BE2C (cell line): ENCODE results near the gene RALY.

Source experiments
- DNase-seq: peaks from one replicate; pipeline ENCODE4 v3.0.0-alpha.2; 2020
- H3K27me3 ChIP-seq: fragments of 250-450 bp; sonication (Bioruptor Pico); 2 replicates; pipeline ENCODE4 v1.5.1; 2020; ENCODE audit warnings: mild to moderate bottlenecking
- H3K36me3 ChIP-seq: fragments of 250-450 bp; sonication (Bioruptor Pico); 2 replicates; pipeline ENCODE4 v1.5.1; 2020; ENCODE audit warnings: mild to moderate bottlenecking
- H3K4me1 ChIP-seq: fragments of 250-450 bp; sonication (Bioruptor Pico); 2 replicates; pipeline ENCODE4 v1.5.1; 2020
- H3K4me3 ChIP-seq: 2 replicates; pipeline ENCODE4 v1.5.1; 2011; ENCODE audit warnings: low read depth, low read length
- H3K9me3 ChIP-seq: fragments of 250-450 bp; sonication (Bioruptor Pico); 2 replicates; pipeline ENCODE4 v1.5.1; 2020
- TF ChIP-seq, protein P1 (sequence below): IDR thresholded peaks from 2 replicates; pipeline ENCODE4 v1.5.1; 2012; ENCODE audit warnings: mild to moderate bottlenecking, low read depth, low read length

RALY gene

DNA sequence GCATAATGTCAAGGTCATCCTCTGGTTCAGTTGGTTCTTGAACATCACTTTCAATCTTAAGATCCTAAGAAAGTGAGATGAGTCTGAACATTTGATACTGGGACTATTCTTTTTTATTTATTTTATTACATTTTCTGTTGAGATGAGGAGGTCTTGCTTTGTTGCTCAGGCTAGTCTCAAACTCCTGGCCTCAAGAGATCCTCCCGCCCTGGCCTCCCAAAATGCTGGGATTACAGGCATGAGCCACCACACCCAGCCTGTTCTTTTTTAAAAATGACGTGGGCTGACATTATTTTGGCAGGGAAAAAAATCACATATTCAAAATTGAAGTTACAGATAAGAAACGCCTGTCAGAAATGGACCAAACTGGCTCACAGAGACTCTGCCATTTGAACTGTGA, 104.9 kb downstream of the RALY start:
- Histone ChIP-seq H3K4me3 (no peak overlapping the region), H3K9me3 (no peaks in the 10 kb centered on the region), H3K4me1 (no peaks in the 10 kb centered on the region; the same call in 1 of the 2 replicates), H3K36me3 (peaks cover 99% of the 10 kb centered on the region), H3K27me3 (no peaks in the 10 kb centered on the region)
- TF ChIP-seq, protein P1, sequence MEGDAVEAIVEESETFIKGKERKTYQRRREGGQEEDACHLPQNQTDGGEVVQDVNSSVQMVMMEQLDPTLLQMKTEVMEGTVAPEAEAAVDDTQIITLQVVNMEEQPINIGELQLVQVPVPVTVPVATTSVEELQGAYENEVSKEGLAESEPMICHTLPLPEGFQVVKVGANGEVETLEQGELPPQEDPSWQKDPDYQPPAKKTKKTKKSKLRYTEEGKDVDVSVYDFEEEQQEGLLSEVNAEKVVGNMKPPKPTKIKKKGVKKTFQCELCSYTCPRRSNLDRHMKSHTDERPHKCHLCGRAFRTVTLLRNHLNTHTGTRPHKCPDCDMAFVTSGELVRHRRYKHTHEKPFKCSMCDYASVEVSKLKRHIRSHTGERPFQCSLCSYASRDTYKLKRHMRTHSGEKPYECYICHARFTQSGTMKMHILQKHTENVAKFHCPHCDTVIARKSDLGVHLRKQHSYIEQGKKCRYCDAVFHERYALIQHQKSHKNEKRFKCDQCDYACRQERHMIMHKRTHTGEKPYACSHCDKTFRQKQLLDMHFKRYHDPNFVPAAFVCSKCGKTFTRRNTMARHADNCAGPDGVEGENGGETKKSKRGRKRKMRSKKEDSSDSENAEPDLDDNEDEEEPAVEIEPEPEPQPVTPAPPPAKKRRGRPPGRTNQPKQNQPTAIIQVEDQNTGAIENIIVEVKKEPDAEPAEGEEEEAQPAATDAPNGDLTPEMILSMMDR = no peak
- DNase-seq = no peak

DNA sequence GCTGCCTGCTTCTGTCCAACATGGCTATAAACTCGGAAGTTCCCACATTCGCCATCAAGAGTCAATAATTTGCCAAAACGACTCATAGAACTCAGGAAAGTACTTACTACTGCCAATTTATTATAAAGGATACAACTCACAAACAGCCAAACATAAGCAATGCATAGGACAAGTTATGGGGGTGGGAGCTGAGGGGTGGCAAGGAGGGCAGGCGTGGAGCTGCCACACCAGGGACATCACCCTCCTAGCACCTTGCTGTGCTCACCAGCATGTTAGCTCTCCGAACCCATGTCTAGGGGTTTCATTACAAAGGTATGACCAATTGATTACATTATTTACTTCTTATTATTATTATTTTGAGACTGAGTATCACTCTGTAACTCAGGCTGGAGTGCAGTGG, 106.0 kb downstream of the RALY start:
- H3K27me3 ChIP-seq = no peaks in the 10 kb centered on the region
- no peaks in the 10 kb centered on the region; the same call in 1 of the 2 replicates for H3K4me1 ChIP-seq
- H3K9me3 ChIP-seq = no peaks in the 10 kb centered on the region
- TF ChIP-seq, protein P1 = no peak
- H3K36me3 ChIP-seq = peaks cover 99% of the 10 kb centered on the region
- no peak overlapping the region for H3K4me3 ChIP-seq
- DNase-seq = no peak

DNA sequence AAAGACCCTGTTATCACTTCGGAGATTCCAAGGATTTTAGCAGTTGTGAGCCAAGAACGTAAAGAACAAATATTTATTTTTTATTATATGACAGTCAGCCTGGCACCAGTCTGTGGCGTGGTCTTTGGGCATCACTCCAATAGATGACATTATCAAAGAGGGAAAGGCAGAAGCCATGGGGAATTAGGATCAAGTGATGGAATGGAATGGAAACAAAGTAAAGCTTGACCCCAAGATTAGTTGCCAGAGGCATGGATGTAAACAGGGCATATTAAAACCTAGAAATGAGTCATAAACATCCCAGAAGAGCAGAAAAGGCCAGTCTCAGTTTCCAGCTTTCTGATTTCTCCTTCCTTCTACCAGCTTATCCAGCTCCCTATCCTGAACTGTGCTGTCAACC, 106.9 kb downstream of the RALY start:
- H3K36me3 ChIP-seq = peaks cover 99% of the 10 kb centered on the region
- no peak overlapping the region for H3K4me3 ChIP-seq
- H3K9me3 ChIP-seq = no peaks in the 10 kb centered on the region
- TF ChIP-seq, protein P1 = no peak
- no peaks in the 10 kb centered on the region; the same call in 1 of the 2 replicates for H3K4me1 ChIP-seq
- no peaks in the 10 kb centered on the region for H3K27me3 ChIP-seq
- no peak for DNase-seq

DNA sequence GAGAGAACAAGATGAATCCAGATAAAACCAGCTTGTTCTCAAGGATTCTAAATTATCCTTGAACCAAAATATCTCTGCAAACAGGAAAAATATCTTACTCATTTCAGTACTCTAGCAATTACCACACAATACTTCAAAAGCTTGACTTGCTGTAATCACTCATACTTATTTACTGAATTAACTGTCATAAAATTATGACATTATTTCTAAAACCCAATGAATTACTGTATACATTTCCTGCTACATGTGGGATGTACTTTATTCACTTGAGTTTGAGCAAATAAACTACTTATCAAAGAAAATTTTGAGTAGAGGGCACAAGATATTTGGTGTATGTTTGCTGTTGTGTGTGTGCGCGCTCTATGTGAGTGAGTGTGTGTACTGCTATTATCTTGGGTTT, 108.6 kb downstream of the RALY start:
- H3K36me3 ChIP-seq = peaks cover 95% of the 10 kb centered on the region
- no peaks in the 10 kb centered on the region for H3K27me3 ChIP-seq
- no peaks in the 10 kb centered on the region; the same call in 1 of the 2 replicates for H3K4me1 ChIP-seq
- no peak for DNase-seq
- TF ChIP-seq, protein P1 = no peak
- no peak overlapping the region for H3K4me3 ChIP-seq
- no peaks in the 10 kb centered on the region for H3K9me3 ChIP-seq

DNA sequence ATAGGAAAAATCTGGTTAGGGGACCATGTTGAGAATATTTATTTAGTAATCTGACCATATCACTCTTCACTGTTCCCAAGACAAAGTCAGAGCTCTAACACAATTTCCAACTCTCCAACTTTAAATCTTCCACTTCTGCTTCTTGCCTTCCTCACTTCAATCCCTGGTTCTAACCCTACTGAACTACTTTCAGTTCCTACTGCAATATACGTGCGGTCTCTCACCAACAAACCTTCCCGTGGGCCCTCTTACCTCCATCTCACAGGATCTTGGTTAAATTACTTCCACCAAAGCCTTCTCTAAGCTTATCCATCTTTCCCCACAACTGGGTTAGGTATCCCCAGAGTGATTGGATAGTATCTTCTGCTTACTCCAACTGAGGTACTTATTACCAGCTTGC, 110.3 kb downstream of the RALY start:
- H3K4me1 ChIP-seq = no peaks in the 10 kb centered on the region; the same call in 1 of the 2 replicates
- H3K4me3 ChIP-seq = no peak overlapping the region
- H3K27me3 ChIP-seq = no peaks in the 10 kb centered on the region
- H3K9me3 ChIP-seq = no peaks in the 10 kb centered on the region
- TF ChIP-seq, protein P1 = no peak
- peaks cover 89% of the 10 kb centered on the region for H3K36me3 ChIP-seq
- DNase-seq = no peak

DNA sequence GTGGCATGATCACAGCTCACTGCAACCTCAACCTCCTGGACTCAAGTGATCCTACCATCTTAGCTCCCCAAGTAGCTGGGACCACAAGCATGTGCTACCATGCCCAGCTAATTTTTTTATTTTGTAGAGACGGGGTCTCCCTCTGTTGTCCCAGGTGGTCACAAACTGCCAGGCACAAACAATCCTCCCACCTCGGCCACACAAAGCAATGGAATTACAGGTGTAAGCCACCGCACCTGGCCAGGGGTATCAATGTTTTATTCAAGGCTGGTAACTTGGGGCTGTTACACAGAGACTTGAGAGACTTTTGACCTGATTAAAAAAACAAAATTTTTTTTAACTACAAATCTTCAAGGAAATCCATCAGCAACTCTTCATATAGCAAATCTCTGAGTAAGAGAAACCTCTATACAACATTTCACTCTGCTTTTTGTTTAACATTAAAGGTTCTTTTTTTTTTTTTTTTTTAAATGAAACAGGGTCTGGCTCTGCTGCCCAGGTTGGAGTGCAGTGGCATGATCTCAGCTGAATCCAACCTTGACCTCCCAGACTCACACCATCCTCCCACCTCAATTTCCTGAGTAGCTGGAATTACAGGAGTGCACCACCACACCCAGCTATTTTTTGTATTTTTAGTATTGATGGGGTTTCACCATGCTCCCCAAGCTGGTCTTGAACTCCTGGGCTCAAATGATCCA, 112.4 kb downstream of the RALY start:
- Histone ChIP-seq H3K9me3 (no peaks in the 10 kb centered on the region), H3K36me3 (peaks cover 76% of the 10 kb centered on the region), H3K27me3 (no peaks in the 10 kb centered on the region), H3K4me1 (no peaks in the 10 kb centered on the region; the same call in 1 of the 2 replicates), H3K4me3 (no peak overlapping the region)
- DNase-seq = no peak
- TF ChIP-seq, protein P1 = no peak
